Measurements from ENCODE around the gene AP3S2. TPM values are rescaled to one million over a fixed set of nuclear protein-coding genes. Genes with fewer than 3 reads are reported as not detected.
"Not testable (repeated sequence)": the region's sequence is repeated elsewhere in the genome, so short reads cannot be mapped to it uniquely, and the experiment has no call there.

Gene AP3S2
- total RNA-seq, 4 donors from 2014 or later, result 18.2 to 49.0 (median 30.3) TPM

- intact Hi-C loops (cut with DNase I), result no loop called here
- H3K27ac ChIP-seq, result peak overlapping the region; percentile 76 to 91 (median 84)
- no peak overlapping the region for H3K4me3 ChIP-seq
- TF ChIP-seq POLR2A (IDR thresholded peaks at IDR 0.05) (no peak), CTCF (IDR thresholded peaks at IDR 0.05) (no peak)
- peaks cover 0 to 63% (median 6%) of the 10 kb centered on the region in 3 donors for H3K36me3 ChIP-seq
- H3K9me3 ChIP-seq, result no peaks in the 10 kb centered on the region
- no peaks in the 10 kb centered on the region for H3K27me3 ChIP-seq
- H3K4me1 ChIP-seq, result peaks cover 29 to 55% (median 31%) of the 10 kb centered on the region in 3 donors
- 42 to 49% methylated on average over 5 of the region's 5 CpGs for WGBS, 2 donors
- DNase-seq, result no peak
Measured at GRCh38 chr15:89835176-89835564, 58.6 kb downstream of the AP3S2 start.

- H3K36me3 ChIP-seq, result peaks cover 0 to 58% (median 6%) of the 10 kb centered on the region in 3 donors
- DNase-seq; H3K4me3 ChIP-seq; intact Hi-C loops (cut with DNase I); H3K9me3 ChIP-seq; H3K27me3 ChIP-seq: not testable (repeated sequence)
- H3K27ac ChIP-seq, result peak overlapping the region; percentile 76 to 91 (median 84)
- 56 to 66% methylated on average over 5 to 9 of the region's 9 CpGs for whole genome bisulfite sequencing, 2 donors
- peaks cover 29 to 55% (median 31%) of the 10 kb centered on the region in 3 donors for H3K4me1 ChIP-seq
Measured at GRCh38 chr15:89834465-89835175, 59.2 kb downstream of the AP3S2 start.

GRCh38 chr15:89833966-89834365 is 59.8 kb downstream of the AP3S2 start:
- TF ChIP-seq CTCF (IDR thresholded peaks at IDR 0.05) (no peak), POLR2A (IDR thresholded peaks at IDR 0.05) (no peak)
- Histone ChIP-seq H3K27me3 (no peaks in the 10 kb centered on the region), H3K4me1 (peaks cover 32 to 60% (median 37%) of the 10 kb centered on the region in 3 donors), H3K36me3 (peaks cover 0 to 51% (median 6%) of the 10 kb centered on the region in 3 donors), H3K9me3 (no peaks in the 10 kb centered on the region), H3K4me3 (no peak overlapping the region), H3K27ac (peak overlapping the region; percentile 76 to 91 (median 84))
- DNase-seq, result no peak
- intact Hi-C loops (cut with DNase I), result no loop called here
- 90 to 100% methylated on average over 2 of the region's 7 CpGs for WGBS, 2 donors

- H3K4me3 ChIP-seq, result no peak overlapping the region
- WGBS, 2 donors, result 96 to 98% methylated on average over 5 to 8 of the region's 12 CpGs
- no peak overlapping the region for H3K27ac ChIP-seq
- no peaks in the 10 kb centered on the region for H3K9me3 ChIP-seq
- peaks cover 23 to 51% (median 29%) of the 10 kb centered on the region in 3 donors for H3K4me1 ChIP-seq
- TF ChIP-seq CTCF (IDR thresholded peaks at IDR 0.05) (no peak), POLR2A (IDR thresholded peaks at IDR 0.05) (no peak)
- H3K36me3 ChIP-seq, result peaks cover 0 to 46% (median 6%) of the 10 kb centered on the region in 3 donors
- no peak for DNase-seq
- H3K27me3 ChIP-seq, result no peaks in the 10 kb centered on the region
- intact Hi-C loops (cut with DNase I), result no loop called here
Measured at GRCh38 chr15:89830639-89831038, 63.2 kb downstream of the AP3S2 start.

GRCh38 chr15:89829616-89830440 is 64.0 kb downstream of the AP3S2 start:
- no peaks in the 10 kb centered on the region for H3K9me3 ChIP-seq
- H3K4me1 ChIP-seq, result peaks cover 23 to 43% (median 26%) of the 10 kb centered on the region in 3 donors
- H3K27me3 ChIP-seq, result no peaks in the 10 kb centered on the region
- DNase-seq, result no peak
- intact Hi-C loops (cut with DNase I), result no loop called here
- TF ChIP-seq POLR2A (IDR thresholded peaks at IDR 0.05) (no peak), CTCF (IDR thresholded peaks at IDR 0.05) (no peak)
- H3K27ac ChIP-seq, result no peak overlapping the region
- no peak overlapping the region for H3K4me3 ChIP-seq
- 88 to 92% methylated on average over 17 of the region's 17 CpGs for WGBS, 2 donors
- peaks cover 0 to 38% (median 6%) of the 10 kb centered on the region in 3 donors for H3K36me3 ChIP-seq

All from esophagus squamous epithelium (tissue), 5 donors.